ENCODE data around the gene SELENOO. TPM values are rescaled to one million over a fixed set of nuclear protein-coding genes. Genes with fewer than 3 reads are reported as not detected.

SELENOO gene
- total RNA-seq, 1 donor: 20.7 TPM

GRCh38 chr22:50221410-50222300, 20.8 kb downstream of the SELENOO start:
- no peak overlapping the region for H3K4me3 ChIP-seq (ENCODE audit: low read depth, low read length)
- TF ChIP-seq CTCF (IDR thresholded peaks at IDR 0.05; ENCODE audit: insufficient read depth, low read depth, low read length): no peak
- DNase-seq (ENCODE audit: low read depth): no peak

GRCh38 chr22:50222508-50222907, 21.7 kb downstream of the SELENOO start:
- H3K4me3 ChIP-seq (ENCODE audit: low read depth, low read length): no peak overlapping the region
- DNase-seq (ENCODE audit: low read depth): no peak
- TF ChIP-seq CTCF (IDR thresholded peaks at IDR 0.05; ENCODE audit: insufficient read depth, low read depth, low read length): no peak

GRCh38 chr22:50224071-50224470, 23.3 kb downstream of the SELENOO start:
- no peak for TF ChIP-seq CTCF (IDR thresholded peaks at IDR 0.05; ENCODE audit: insufficient read depth, low read depth, low read length)
- DNase-seq (ENCODE audit: low read depth): no peak
- no peak overlapping the region for H3K4me3 ChIP-seq (ENCODE audit: low read depth, low read length)

GRCh38 chr22:50225200-50225969, 24.6 kb downstream of the SELENOO start:
- no peak for TF ChIP-seq CTCF (IDR thresholded peaks at IDR 0.05; ENCODE audit: insufficient read depth, low read depth, low read length)
- DNase-seq (ENCODE audit: low read depth): no peak
- no peak overlapping the region for H3K4me3 ChIP-seq (ENCODE audit: low read depth, low read length)

- no peak for TF ChIP-seq CTCF (IDR thresholded peaks at IDR 0.05; ENCODE audit: insufficient read depth, low read depth, low read length)
These were observed 25.5 kb downstream of the SELENOO start for GRCh38 chr22:50226063-50226874.

GRCh38 chr22:50226875-50227165, 26.0 kb downstream of the SELENOO start:
- no peak overlapping the region for H3K4me3 ChIP-seq (ENCODE audit: low read depth, low read length)
- TF ChIP-seq CTCF (IDR thresholded peaks at IDR 0.05; ENCODE audit: insufficient read depth, low read depth, low read length): no peak
- no peak for DNase-seq (ENCODE audit: low read depth)

More at GRCh38 chr22:50226063-50226874, 25.5 kb downstream of the SELENOO start:
- no peak overlapping the region for H3K4me3 ChIP-seq (ENCODE audit: low read depth, low read length)
- DNase-seq (ENCODE audit: low read depth): no peak
